ENCODE measurements around the gene URGCP. TPM values are rescaled to one million over a fixed set of nuclear protein-coding genes. Genes with fewer than 3 reads are reported as not detected.
"Not testable (repeated sequence)": the region's sequence is repeated elsewhere in the genome, so short reads cannot be mapped to it uniquely, and the experiment has no call there.

The URGCP gene
- total and polyA plus RNA-seq, 2 experiments from 2014 or later = 7.2 to 13.2 TPM

DNA sequence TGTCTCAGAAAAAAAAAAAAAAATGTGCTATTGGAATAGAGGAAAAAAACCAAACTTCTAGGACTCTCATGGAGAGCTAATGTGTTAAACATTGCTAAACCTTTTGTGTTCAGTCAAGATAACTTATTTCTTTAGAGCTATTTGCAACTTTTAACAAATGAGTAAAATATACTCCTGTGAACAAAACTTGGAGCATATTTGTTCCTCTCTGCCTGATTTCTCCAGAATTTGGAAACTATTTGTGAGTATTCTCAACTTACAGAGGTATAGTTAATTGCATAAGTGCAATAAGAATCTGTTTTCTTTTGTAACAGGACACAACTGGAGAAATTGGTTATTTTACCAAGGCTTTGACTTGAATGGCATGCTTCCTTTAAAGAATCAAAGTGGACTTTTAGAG lies 75.5 kb downstream of the URGCP start:
- not testable (repeated sequence) for H3K27ac ChIP-seq (ENCODE audit: low read depth); H3K4me3 Mint-ChIP-seq; H3K4me2 ChIP-seq; H3F3A ChIP-seq (replicated peaks; ENCODE audit: low read depth); H3K4me3 ChIP-seq; H3K27me3 Mint-ChIP-seq (ENCODE audit: insufficient read depth, low read depth, poor library complexity); H3K27me3 ChIP-seq (ENCODE audit: insufficient read depth); H3K9me2 ChIP-seq (ENCODE audit: insufficient read depth); H3K27ac Mint-ChIP-seq; H4K20me1 ChIP-seq (replicated peaks; ENCODE audit: insufficient read depth); ATAC-seq; H2AFZ ChIP-seq; DNase-seq (ENCODE audit: low spot score); H3K36me3 ChIP-seq (ENCODE audit: insufficient read depth)
- Mint-ChIP-seq H3K36me3 (ENCODE audit: low read depth) (peaks cover 27% of the 10 kb centered on the region; the same call in 2 of the 3 replicates), H3K4me1 (peaks cover 21% of the 10 kb centered on the region), H3K9me3 (peaks cover 30% of the 10 kb centered on the region; the same call in 2 of the 3 replicates)
- Histone ChIP-seq H3K4me1 (ENCODE audit: insufficient read depth) (peaks cover 29% of the 10 kb centered on the region), H3K79me2 (replicated peaks; ENCODE audit: insufficient read depth) (peaks cover 17% of the 10 kb centered on the region)

Small RNA genes within 50 kb of the gene (small RNA-seq; reads per million reads assigned to genes)
- gene MRPS24 (ENCODE audit: low replicate concordance) = 0.12 reads per million

Other genes with a start within 250 kb of the URGCP start
- gene COA1, start 177.1 kb downstream of the URGCP start, total RNA-seq (2014; rRNA removed; shearing (Covaris generic)) = 149 and 158 TPM in 2 replicates
- 152 and 156 TPM in 2 replicates for gene COA1, start 177.1 kb downstream of the URGCP start, polyA plus RNA-seq (2016; fragmentation: Nextera tagmentation; extraction: Ambion mirVana)
- gene BLVRA, start 147.9 kb downstream of the URGCP start, total RNA-seq (2014; rRNA removed; shearing (Covaris generic)) = 17.0 and 20.4 TPM in 2 replicates
- gene BLVRA, start 147.9 kb downstream of the URGCP start, polyA plus RNA-seq (2016; fragmentation: Nextera tagmentation; extraction: Ambion mirVana) = 37.7 and 46.5 TPM in 2 replicates
- gene MRPS24, start 37.1 kb downstream of the URGCP start, total RNA-seq (2014; rRNA removed; shearing (Covaris generic)) = 82.9 and 91.2 TPM in 2 replicates
- 143 and 152 TPM in 2 replicates for gene MRPS24, start 37.1 kb downstream of the URGCP start, polyA plus RNA-seq (2016; fragmentation: Nextera tagmentation; extraction: Ambion mirVana)
- 6.1 and 8.4 TPM in 2 replicates for gene UBE2D4, start 19.8 kb upstream of the URGCP start, total RNA-seq (2014; rRNA removed; shearing (Covaris generic))
- 5.8 and 6.1 TPM in 2 replicates for gene UBE2D4, start 19.8 kb upstream of the URGCP start, polyA plus RNA-seq (2016; fragmentation: Nextera tagmentation; extraction: Ambion mirVana)
- gene SPDYE1, start 91.3 kb upstream of the URGCP start, total RNA-seq (2014; rRNA removed; shearing (Covaris generic)) = not detected in 2 replicates
- 1.4 and 1.6 TPM in 2 replicates for gene SPDYE1, start 91.3 kb upstream of the URGCP start, polyA plus RNA-seq (2016; fragmentation: Nextera tagmentation; extraction: Ambion mirVana)
- 44.7 and 49.4 TPM in 2 replicates for gene DBNL, start 138.1 kb upstream of the URGCP start, total RNA-seq (2014; rRNA removed; shearing (Covaris generic))
- gene DBNL, start 138.1 kb upstream of the URGCP start, polyA plus RNA-seq (2016; fragmentation: Nextera tagmentation; extraction: Ambion mirVana) = 17.1 and 18.1 TPM in 2 replicates
- 0.78 and 2.9 TPM in 2 replicates for gene PGAM2, start 159.0 kb upstream of the URGCP start, total RNA-seq (2014; rRNA removed; shearing (Covaris generic))
- 5.1 and 7.8 TPM in 2 replicates for gene PGAM2, start 159.0 kb upstream of the URGCP start, polyA plus RNA-seq (2016; fragmentation: Nextera tagmentation; extraction: Ambion mirVana)
- 19.8 and 35.4 TPM in 2 replicates for gene POLM, start 175.9 kb upstream of the URGCP start, total RNA-seq (2014; rRNA removed; shearing (Covaris generic))
- gene POLM, start 175.9 kb upstream of the URGCP start, polyA plus RNA-seq (2016; fragmentation: Nextera tagmentation; extraction: Ambion mirVana) = 7.1 and 8.0 TPM in 2 replicates
- 36.7 and 42.0 TPM in 2 replicates for gene AEBP1, start 197.7 kb upstream of the URGCP start, total RNA-seq (2014; rRNA removed; shearing (Covaris generic))
- gene AEBP1, start 197.7 kb upstream of the URGCP start, polyA plus RNA-seq (2016; fragmentation: Nextera tagmentation; extraction: Ambion mirVana) = 15.1 and 16.0 TPM in 2 replicates
- 111 and 127 TPM in 2 replicates for gene POLD2, start 217.0 kb upstream of the URGCP start, total RNA-seq (2014; rRNA removed; shearing (Covaris generic))
- 101 and 108 TPM in 2 replicates for gene POLD2, start 217.0 kb upstream of the URGCP start, polyA plus RNA-seq (2016; fragmentation: Nextera tagmentation; extraction: Ambion mirVana)
- gene MYL7, start 234.7 kb upstream of the URGCP start, total RNA-seq (2014; rRNA removed; shearing (Covaris generic)) = 2.4 TPM in 1 of 2 replicates, not detected in the other
- 4.8 and 8.3 TPM in 2 replicates for gene MYL7, start 234.7 kb upstream of the URGCP start, polyA plus RNA-seq (2016; fragmentation: Nextera tagmentation; extraction: Ambion mirVana)

Measured in GM23338 (cell line).